Measurements from ENCODE around the gene ZNF644.
"Not testable (repeated sequence)": the region's sequence is repeated elsewhere in the genome, so short reads cannot be mapped to it uniquely, and the experiment has no call there.

GRCh38 chr1:91044776-91045175, 22.9 kb upstream of the ZNF644 start:
- TF ChIP-seq CTCF (conservative IDR thresholded peaks at IDR 0.05); EZH2 (IDR thresholded peaks at IDR 0.05; ENCODE audit: low read depth): not testable (repeated sequence)
